ENCODE results near the gene FBXL17. TPM values are rescaled to one million over a fixed set of nuclear protein-coding genes. Genes with fewer than 3 reads are reported as not detected.

FBXL17 gene
- total RNA-seq, 3 donors from 2014 or later, result 22.6 to 31.3 (median 28.8) TPM

- H3K27ac ChIP-seq, result no peak overlapping the region
- H3K36me3 ChIP-seq, result no peaks in the 10 kb centered on the region
- no peak overlapping the region for H3K4me3 ChIP-seq
- no peak for DNase-seq (ENCODE audit: low spot score in 2 of 2)
- no peaks in the 10 kb centered on the region for H3K27me3 ChIP-seq
- TF ChIP-seq, protein P1, sequence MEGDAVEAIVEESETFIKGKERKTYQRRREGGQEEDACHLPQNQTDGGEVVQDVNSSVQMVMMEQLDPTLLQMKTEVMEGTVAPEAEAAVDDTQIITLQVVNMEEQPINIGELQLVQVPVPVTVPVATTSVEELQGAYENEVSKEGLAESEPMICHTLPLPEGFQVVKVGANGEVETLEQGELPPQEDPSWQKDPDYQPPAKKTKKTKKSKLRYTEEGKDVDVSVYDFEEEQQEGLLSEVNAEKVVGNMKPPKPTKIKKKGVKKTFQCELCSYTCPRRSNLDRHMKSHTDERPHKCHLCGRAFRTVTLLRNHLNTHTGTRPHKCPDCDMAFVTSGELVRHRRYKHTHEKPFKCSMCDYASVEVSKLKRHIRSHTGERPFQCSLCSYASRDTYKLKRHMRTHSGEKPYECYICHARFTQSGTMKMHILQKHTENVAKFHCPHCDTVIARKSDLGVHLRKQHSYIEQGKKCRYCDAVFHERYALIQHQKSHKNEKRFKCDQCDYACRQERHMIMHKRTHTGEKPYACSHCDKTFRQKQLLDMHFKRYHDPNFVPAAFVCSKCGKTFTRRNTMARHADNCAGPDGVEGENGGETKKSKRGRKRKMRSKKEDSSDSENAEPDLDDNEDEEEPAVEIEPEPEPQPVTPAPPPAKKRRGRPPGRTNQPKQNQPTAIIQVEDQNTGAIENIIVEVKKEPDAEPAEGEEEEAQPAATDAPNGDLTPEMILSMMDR (IDR thresholded peaks at IDR 0.05), result no peak
- no peak for TF ChIP-seq POLR2AphosphoS5 (IDR thresholded peaks at IDR 0.05)
- no peak for TF ChIP-seq POLR2A (IDR thresholded peaks at IDR 0.05)
- intact Hi-C loops (cut with DNase I; ENCODE audit: low total_unique reads), result no loop called here
- H3K9me3 ChIP-seq, result no peaks in the 10 kb centered on the region
- H3K4me1 ChIP-seq, result no peaks in the 10 kb centered on the region
Observed at GRCh38 chr5:107930891-107931290, 451.0 kb downstream of the FBXL17 start.

DNA sequence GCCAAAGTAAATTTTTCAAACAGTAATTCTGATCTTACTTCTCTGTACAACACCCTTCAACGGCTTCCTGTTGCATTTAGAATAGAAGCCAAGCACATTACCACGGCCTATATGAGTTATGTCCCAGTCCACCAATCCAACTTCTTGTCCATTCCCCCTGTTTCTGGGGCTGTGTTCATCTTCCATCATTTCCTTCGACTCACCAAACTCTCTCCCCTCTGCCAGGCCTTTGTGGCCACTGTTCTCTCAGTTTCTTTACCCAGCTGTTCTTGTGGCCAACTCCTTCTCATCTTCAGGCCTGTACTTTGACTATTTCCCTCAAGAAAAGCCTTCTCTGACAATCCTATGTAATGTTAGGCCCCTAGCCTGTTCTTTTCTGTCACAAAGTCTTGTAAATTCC lies 451.8 kb downstream of the FBXL17 start:
- TF ChIP-seq, protein P1 (IDR thresholded peaks at IDR 0.05), result no peak
- TF ChIP-seq POLR2AphosphoS5 (IDR thresholded peaks at IDR 0.05), result no peak
- TF ChIP-seq POLR2A (IDR thresholded peaks at IDR 0.05), result no peak
- no peaks in the 10 kb centered on the region for H3K9me3 ChIP-seq
- no peak overlapping the region for H3K4me3 ChIP-seq
- H3K27ac ChIP-seq, result no peak overlapping the region
- H3K27me3 ChIP-seq, result no peaks in the 10 kb centered on the region
- no peaks in the 10 kb centered on the region for H3K4me1 ChIP-seq
- no peak for DNase-seq (ENCODE audit: low spot score in 2 of 2)
- no peaks in the 10 kb centered on the region for H3K36me3 ChIP-seq
- intact Hi-C loops (cut with DNase I; ENCODE audit: low total_unique reads), result no loop called here

DNA sequence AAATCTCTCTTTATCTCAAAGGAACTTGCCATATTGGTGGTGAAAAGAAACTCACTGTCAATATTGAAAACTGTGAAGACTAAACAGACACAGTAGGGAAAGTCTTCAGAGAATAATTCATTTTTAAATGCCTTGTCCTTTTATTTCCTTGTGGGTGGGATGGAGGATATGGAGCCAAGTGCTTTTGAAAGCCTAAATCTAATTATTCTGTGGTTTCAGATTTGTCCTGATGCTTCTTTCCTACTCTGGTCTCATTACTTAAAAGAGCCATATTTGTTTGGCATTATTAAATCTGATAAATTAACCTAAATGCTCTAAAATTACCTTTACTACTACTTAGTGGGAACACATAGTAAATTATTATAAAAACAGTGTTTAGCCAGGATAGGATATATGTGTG lies 452.8 kb downstream of the FBXL17 start:
- Histone ChIP-seq H3K27ac (no peak overlapping the region), H3K4me3 (no peak overlapping the region), H3K9me3 (no peaks in the 10 kb centered on the region), H3K4me1 (no peaks in the 10 kb centered on the region), H3K36me3 (no peaks in the 10 kb centered on the region), H3K27me3 (no peaks in the 10 kb centered on the region)
- TF ChIP-seq, protein P1 (IDR thresholded peaks at IDR 0.05), result no peak
- TF ChIP-seq POLR2AphosphoS5 (IDR thresholded peaks at IDR 0.05), result no peak
- no peak for TF ChIP-seq POLR2A (IDR thresholded peaks at IDR 0.05)
- DNase-seq (ENCODE audit: low spot score in 2 of 2), result no peak
- intact Hi-C loops (cut with DNase I; ENCODE audit: low total_unique reads), result no loop called here

- Histone ChIP-seq H3K9me3 (no peaks in the 10 kb centered on the region), H3K4me1 (no peaks in the 10 kb centered on the region), H3K27ac (no peak overlapping the region), H3K27me3 (no peaks in the 10 kb centered on the region), H3K36me3 (no peaks in the 10 kb centered on the region), H3K4me3 (no peak overlapping the region)
- intact Hi-C loops (cut with DNase I; ENCODE audit: low total_unique reads), result no loop called here
- TF ChIP-seq, protein P1 (IDR thresholded peaks at IDR 0.05), result no peak
- TF ChIP-seq POLR2AphosphoS5 (IDR thresholded peaks at IDR 0.05) (no peak), POLR2A (IDR thresholded peaks at IDR 0.05) (no peak)
- no peak for DNase-seq (ENCODE audit: low spot score in 2 of 2)
Observed at GRCh38 chr5:107926121-107926520, 455.8 kb downstream of the FBXL17 start.

GRCh38 chr5:107925200-107925599 lies 456.7 kb downstream of the FBXL17 start:
- Histone ChIP-seq H3K4me1 (no peaks in the 10 kb centered on the region), H3K9me3 (no peaks in the 10 kb centered on the region), H3K4me3 (no peak overlapping the region), H3K36me3 (no peaks in the 10 kb centered on the region), H3K27me3 (no peaks in the 10 kb centered on the region), H3K27ac (no peak overlapping the region)
- intact Hi-C loops (cut with DNase I; ENCODE audit: low total_unique reads), result no loop called here
- TF ChIP-seq, protein P1 (IDR thresholded peaks at IDR 0.05), result no peak
- TF ChIP-seq POLR2A (IDR thresholded peaks at IDR 0.05) (no peak), POLR2AphosphoS5 (IDR thresholded peaks at IDR 0.05) (no peak)
- DNase-seq (ENCODE audit: low spot score in 2 of 2), result no peak

Measured in breast epithelium (tissue), 4 donors.